Measurements from ENCODE around the gene RUNX2. TPM values are rescaled to one million over a fixed set of nuclear protein-coding genes. Genes with fewer than 3 reads are reported as not detected.

The RUNX2 gene
- total RNA-seq, 1 donor from 2014 or later: 0.09 TPM

DNA sequence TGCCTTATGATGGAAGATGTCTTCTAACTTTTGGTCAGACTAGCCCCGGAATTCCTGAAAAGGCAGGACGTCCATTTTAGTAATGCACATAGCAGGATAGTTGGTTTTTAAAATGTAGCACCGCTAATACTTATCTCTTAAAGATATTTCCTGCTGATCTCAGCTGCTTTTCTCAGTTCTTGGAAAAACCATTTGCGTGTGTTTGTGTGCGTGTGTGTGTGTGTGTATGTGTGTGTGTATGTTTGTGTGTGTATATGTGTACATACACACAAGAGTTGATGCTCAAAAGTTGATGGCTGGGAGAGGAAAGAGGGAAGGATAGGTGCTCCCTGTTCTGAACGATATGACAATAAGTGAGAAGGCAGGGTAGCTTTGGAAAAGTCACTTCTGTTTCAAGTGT is 111.3 kb downstream of the RUNX2 start:
- Mint-ChIP-seq H3K9me3 (no peaks in the 10 kb centered on the region), H3K27ac (no peak overlapping the region), H3K36me3 (no peaks in the 10 kb centered on the region), H3K4me1 (no peaks in the 10 kb centered on the region), H3K4me3 (no peak overlapping the region), H3K27me3 (ENCODE audit: insufficient read depth, low read depth) (peaks cover 2% of the 10 kb centered on the region)
- H3K79me2 ChIP-seq (ENCODE audit: low read depth): no peaks in the 10 kb centered on the region
- H2AFZ ChIP-seq (replicated peaks): no peak overlapping the region
- H3K27me3 ChIP-seq: no peaks in the 10 kb centered on the region
- DNase-seq (ENCODE audit: low spot score): no peak
- H3K27ac ChIP-seq: no peak overlapping the region
- no peaks in the 10 kb centered on the region for H3K9me3 ChIP-seq (ENCODE audit: low read depth)
- no peaks in the 10 kb centered on the region for H3F3A ChIP-seq (ENCODE audit: low read depth)
- no peaks in the 10 kb centered on the region for H4K20me1 ChIP-seq (ENCODE audit: low read depth)
- H3K9ac ChIP-seq: no peak overlapping the region
- H3K4me2 ChIP-seq: no peak overlapping the region
- TF ChIP-seq EZH2phosphoT487 (IDR thresholded peaks at IDR 0.05) (no peak), EZH2 (IDR thresholded peaks at IDR 0.05) (no peak)
- TF ChIP-seq, protein P1, sequence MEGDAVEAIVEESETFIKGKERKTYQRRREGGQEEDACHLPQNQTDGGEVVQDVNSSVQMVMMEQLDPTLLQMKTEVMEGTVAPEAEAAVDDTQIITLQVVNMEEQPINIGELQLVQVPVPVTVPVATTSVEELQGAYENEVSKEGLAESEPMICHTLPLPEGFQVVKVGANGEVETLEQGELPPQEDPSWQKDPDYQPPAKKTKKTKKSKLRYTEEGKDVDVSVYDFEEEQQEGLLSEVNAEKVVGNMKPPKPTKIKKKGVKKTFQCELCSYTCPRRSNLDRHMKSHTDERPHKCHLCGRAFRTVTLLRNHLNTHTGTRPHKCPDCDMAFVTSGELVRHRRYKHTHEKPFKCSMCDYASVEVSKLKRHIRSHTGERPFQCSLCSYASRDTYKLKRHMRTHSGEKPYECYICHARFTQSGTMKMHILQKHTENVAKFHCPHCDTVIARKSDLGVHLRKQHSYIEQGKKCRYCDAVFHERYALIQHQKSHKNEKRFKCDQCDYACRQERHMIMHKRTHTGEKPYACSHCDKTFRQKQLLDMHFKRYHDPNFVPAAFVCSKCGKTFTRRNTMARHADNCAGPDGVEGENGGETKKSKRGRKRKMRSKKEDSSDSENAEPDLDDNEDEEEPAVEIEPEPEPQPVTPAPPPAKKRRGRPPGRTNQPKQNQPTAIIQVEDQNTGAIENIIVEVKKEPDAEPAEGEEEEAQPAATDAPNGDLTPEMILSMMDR (IDR thresholded peaks at IDR 0.05): no peak
- H3K36me3 ChIP-seq: no peaks in the 10 kb centered on the region
- no peaks in the 10 kb centered on the region for H3K4me1 ChIP-seq
- no peak overlapping the region for H3K4me3 ChIP-seq

DNA sequence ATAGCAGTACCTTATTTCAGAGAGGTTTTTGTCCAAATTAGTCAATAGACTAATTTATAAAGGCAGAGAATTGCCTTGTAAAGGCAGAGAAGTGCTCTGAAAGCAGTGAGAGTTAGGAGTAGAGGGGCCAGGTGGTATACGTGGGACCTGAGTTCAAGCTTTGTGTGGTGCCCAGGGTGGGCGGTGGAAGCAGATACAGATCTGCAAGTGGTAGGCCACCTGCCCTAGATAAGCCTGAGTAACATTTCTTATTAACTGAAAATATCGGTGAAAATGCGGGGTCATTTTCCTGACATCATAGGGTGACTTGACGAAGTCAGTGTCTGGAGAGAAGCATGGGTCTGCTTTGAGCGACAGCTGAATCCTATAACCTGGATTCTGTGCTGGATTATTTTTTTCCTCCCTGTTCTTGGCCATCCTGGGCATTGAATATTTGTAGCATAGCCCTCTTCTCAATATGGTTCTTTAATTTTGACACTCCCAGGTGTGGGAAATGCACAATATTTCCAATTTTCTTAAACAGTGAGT is 111.8 kb downstream of the RUNX2 start:
- Histone ChIP-seq H3K9me3 (ENCODE audit: low read depth) (no peaks in the 10 kb centered on the region), H4K20me1 (ENCODE audit: low read depth) (no peaks in the 10 kb centered on the region), H3K27me3 (no peaks in the 10 kb centered on the region), H3K9ac (no peak overlapping the region), H3K79me2 (ENCODE audit: low read depth) (no peaks in the 10 kb centered on the region), H3K36me3 (no peaks in the 10 kb centered on the region), H3K4me1 (no peaks in the 10 kb centered on the region), H3K4me3 (no peak overlapping the region), H3K27ac (no peak overlapping the region), H3K4me2 (no peak overlapping the region), H2AFZ (replicated peaks) (no peak overlapping the region), H3F3A (ENCODE audit: low read depth) (no peaks in the 10 kb centered on the region)
- H3K27ac Mint-ChIP-seq: no peak overlapping the region
- no peaks in the 10 kb centered on the region for H3K9me3 Mint-ChIP-seq
- H3K4me1 Mint-ChIP-seq: no peaks in the 10 kb centered on the region
- H3K27me3 Mint-ChIP-seq (ENCODE audit: insufficient read depth, low read depth): peaks cover 2% of the 10 kb centered on the region
- no peak overlapping the region for H3K4me3 Mint-ChIP-seq
- TF ChIP-seq EZH2 (IDR thresholded peaks at IDR 0.05): no peak
- no peak for TF ChIP-seq EZH2phosphoT487 (IDR thresholded peaks at IDR 0.05)
- TF ChIP-seq, protein P1 (IDR thresholded peaks at IDR 0.05): no peak
- H3K36me3 Mint-ChIP-seq: no peaks in the 10 kb centered on the region
- DNase-seq (ENCODE audit: low spot score): no peak

GRCh38 chr6:45441851-45442453 is 113.8 kb downstream of the RUNX2 start:
- Mint-ChIP-seq H3K4me3 (no peak overlapping the region), H3K9me3 (no peaks in the 10 kb centered on the region), H3K36me3 (no peaks in the 10 kb centered on the region), H3K4me1 (peaks cover 6% of the 10 kb centered on the region), H3K27me3 (ENCODE audit: insufficient read depth, low read depth) (peaks cover 2% of the 10 kb centered on the region), H3K27ac (no peak overlapping the region)
- H3K36me3 ChIP-seq: no peaks in the 10 kb centered on the region
- no peak for DNase-seq (ENCODE audit: low spot score)
- H3K4me3 ChIP-seq: no peak overlapping the region
- no peaks in the 10 kb centered on the region for H3K4me1 ChIP-seq
- H3K79me2 ChIP-seq (ENCODE audit: low read depth): no peaks in the 10 kb centered on the region
- H4K20me1 ChIP-seq (ENCODE audit: low read depth): no peaks in the 10 kb centered on the region
- no peak overlapping the region for H3K9ac ChIP-seq
- no peaks in the 10 kb centered on the region for H3K9me3 ChIP-seq (ENCODE audit: low read depth)
- TF ChIP-seq, protein P1 (IDR thresholded peaks at IDR 0.05): no peak
- no peak for TF ChIP-seq EZH2phosphoT487 (IDR thresholded peaks at IDR 0.05)
- no peak for TF ChIP-seq EZH2 (IDR thresholded peaks at IDR 0.05)
- no peaks in the 10 kb centered on the region for H3K27me3 ChIP-seq
- no peaks in the 10 kb centered on the region for H3F3A ChIP-seq (ENCODE audit: low read depth)
- H2AFZ ChIP-seq (replicated peaks): no peak overlapping the region
- H3K4me2 ChIP-seq: no peak overlapping the region
- H3K27ac ChIP-seq: no peak overlapping the region
